ENCODE data around the gene CTTNBP2. TPM values are rescaled to one million over a fixed set of nuclear protein-coding genes. Genes with fewer than 3 reads are reported as not detected.

Gene CTTNBP2
- polyA plus RNA-seq, 1 donor from 2014 or later, result not detected

- H3K4me3 Mint-ChIP-seq, result no peak overlapping the region
- H3K27ac Mint-ChIP-seq, result no peak overlapping the region
- no peaks in the 10 kb centered on the region for H3K4me1 Mint-ChIP-seq
- H3K36me3 Mint-ChIP-seq, result no peaks in the 10 kb centered on the region
- H3K9me3 Mint-ChIP-seq, result peaks cover 0 to 3% (median 2%) of the 10 kb centered on the region in 3 donors
- H3K27me3 Mint-ChIP-seq, result peaks cover 2% of the 10 kb centered on the region
Observed at GRCh38 chr7:117854186-117854585, 19.1 kb downstream of the CTTNBP2 start.

DNA sequence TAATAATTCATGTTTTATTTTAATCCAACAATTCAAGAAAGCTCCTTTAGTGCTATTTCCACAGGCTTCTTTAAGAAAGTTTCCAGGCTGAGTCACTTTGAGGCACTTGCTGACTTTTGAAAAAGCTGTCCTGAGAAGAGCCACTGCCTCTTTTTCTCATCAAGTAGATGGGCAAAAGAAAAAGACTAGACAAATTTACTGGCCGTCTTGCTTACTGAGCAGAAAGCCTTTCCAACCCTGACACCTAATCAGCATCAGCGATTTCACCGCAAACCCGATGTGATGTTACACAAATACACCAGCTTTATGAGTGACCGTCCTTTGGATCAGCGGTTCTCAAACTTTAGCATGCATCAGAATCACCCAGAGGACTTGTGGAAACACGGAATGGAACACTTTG, 24.3 kb downstream of the CTTNBP2 start:
- Mint-ChIP-seq H3K36me3 (no peaks in the 10 kb centered on the region), H3K27ac (no peak overlapping the region)

GRCh38 chr7:117844678-117845077, 28.6 kb downstream of the CTTNBP2 start:
- Mint-ChIP-seq H3K27me3 (no peaks in the 10 kb centered on the region), H3K27ac (no peak overlapping the region), H3K4me1 (peaks cover 0 to 3% (median 0%) of the 10 kb centered on the region in 3 donors), H3K9me3 (peaks cover 0 to 5% (median 3%) of the 10 kb centered on the region in 3 donors), H3K4me3 (no peak overlapping the region), H3K36me3 (no peaks in the 10 kb centered on the region)

More for the DNA sequence above, 24.3 kb downstream of the CTTNBP2 start:
- Mint-ChIP-seq H3K4me1 (peaks cover 0 to 3% (median 0%) of the 10 kb centered on the region in 3 donors), H3K4me3 (no peak overlapping the region), H3K9me3 (peaks cover 0 to 3% (median 0%) of the 10 kb centered on the region in 3 donors), H3K27me3 (no peaks in the 10 kb centered on the region)

- Mint-ChIP-seq H3K9me3 (peaks cover 0 to 5% (median 5%) of the 10 kb centered on the region in 3 donors), H3K27me3 (peaks cover 2% of the 10 kb centered on the region), H3K4me3 (no peak overlapping the region), H3K4me1 (peaks cover 0 to 3% (median 0%) of the 10 kb centered on the region in 3 donors), H3K36me3 (no peaks in the 10 kb centered on the region), H3K27ac (no peak overlapping the region)
Observed at GRCh38 chr7:117841611-117842010, 31.6 kb downstream of the CTTNBP2 start.

DNA sequence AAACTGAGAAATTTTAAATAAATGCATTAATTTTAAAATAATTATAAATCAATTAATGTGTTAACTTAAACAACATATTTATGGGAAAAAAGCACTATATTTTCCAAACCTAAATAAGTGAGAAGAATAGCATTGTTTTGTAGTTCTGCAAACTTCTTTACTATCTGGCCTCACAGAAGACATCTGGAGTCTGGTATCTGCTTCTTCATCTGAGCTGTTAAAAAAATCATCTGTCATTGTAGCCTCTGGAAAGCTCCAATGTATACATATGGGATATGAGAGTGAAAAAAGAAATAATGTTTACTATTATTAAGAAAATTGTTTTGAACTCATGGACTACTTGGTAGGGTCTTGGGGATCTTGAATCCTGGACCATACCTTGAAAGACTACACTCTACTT, 32.2 kb downstream of the CTTNBP2 start:
- Mint-ChIP-seq H3K9me3 (peaks cover 0 to 5% (median 5%) of the 10 kb centered on the region in 3 donors), H3K36me3 (no peaks in the 10 kb centered on the region), H3K27me3 (peaks cover 4% of the 10 kb centered on the region), H3K4me1 (peaks cover 0 to 3% (median 0%) of the 10 kb centered on the region in 3 donors), H3K4me3 (no peak overlapping the region), H3K27ac (no peak overlapping the region)

DNA sequence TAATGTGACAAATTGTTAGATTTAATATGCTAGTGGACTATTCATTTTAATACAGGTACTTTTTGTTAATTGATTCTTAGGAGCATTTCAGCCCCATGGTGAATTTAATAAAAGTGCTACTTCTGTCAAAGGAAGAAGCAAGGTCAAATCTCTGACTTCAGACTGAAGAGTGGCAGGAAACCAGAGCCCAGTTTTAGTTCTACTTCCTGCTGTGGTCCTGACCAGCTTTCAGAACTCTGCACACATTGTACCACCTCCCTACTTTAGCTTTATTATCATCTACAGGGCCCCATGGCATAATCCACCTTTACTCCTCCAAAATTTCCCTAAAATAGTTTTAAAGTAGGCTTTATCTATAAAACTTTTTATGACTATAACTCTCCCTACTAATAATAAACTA, 33.7 kb downstream of the CTTNBP2 start:
- Mint-ChIP-seq H3K4me3 (no peak overlapping the region), H3K4me1 (no peaks in the 10 kb centered on the region), H3K27ac (no peak overlapping the region), H3K9me3 (peaks cover 0 to 5% (median 5%) of the 10 kb centered on the region in 3 donors), H3K36me3 (no peaks in the 10 kb centered on the region), H3K27me3 (peaks cover 4% of the 10 kb centered on the region)

GRCh38 chr7:117837841-117838240, 35.4 kb downstream of the CTTNBP2 start:
- H3K4me3 Mint-ChIP-seq, result no peak overlapping the region
- no peaks in the 10 kb centered on the region for H3K36me3 Mint-ChIP-seq
- no peaks in the 10 kb centered on the region for H3K4me1 Mint-ChIP-seq
- H3K27ac Mint-ChIP-seq, result no peak overlapping the region
- peaks cover 4% of the 10 kb centered on the region for H3K27me3 Mint-ChIP-seq
- H3K9me3 Mint-ChIP-seq, result peaks cover 0 to 5% (median 5%) of the 10 kb centered on the region in 3 donors

GRCh38 chr7:117835016-117835664, 38.1 kb downstream of the CTTNBP2 start:
- H3K4me3 Mint-ChIP-seq, result no peak overlapping the region
- H3K27me3 Mint-ChIP-seq, result peaks cover 4% of the 10 kb centered on the region
- no peaks in the 10 kb centered on the region for H3K4me1 Mint-ChIP-seq
- H3K9me3 Mint-ChIP-seq, result peaks cover 0 to 5% (median 0%) of the 10 kb centered on the region in 3 donors
- H3K36me3 Mint-ChIP-seq, result no peaks in the 10 kb centered on the region
- no peak overlapping the region for H3K27ac Mint-ChIP-seq

DNA sequence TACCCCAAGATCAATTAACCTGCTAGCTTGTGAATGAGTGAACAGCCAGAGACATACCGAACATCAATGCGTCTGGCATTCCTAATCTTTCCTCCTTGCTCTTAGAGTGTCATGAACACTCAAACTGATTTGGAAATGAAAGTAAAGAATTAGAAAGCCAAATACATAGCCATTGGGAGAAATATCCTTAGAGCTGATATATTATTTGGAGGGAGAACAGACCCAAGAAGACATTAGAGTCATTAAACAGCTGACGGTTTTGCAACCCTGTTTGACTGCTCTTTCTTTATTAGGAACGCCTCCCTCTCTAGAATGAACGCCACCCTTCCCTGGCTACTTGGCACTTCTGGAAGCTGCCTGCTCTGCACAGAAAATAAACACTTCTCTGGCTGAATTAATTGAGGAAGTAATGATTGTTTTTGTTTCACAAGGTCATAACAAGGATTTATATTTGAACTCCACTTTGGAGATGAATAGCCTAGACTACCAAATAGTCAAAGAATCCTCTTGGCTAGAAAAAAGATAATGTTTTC, 42.8 kb downstream of the CTTNBP2 start:
- H3K4me3 Mint-ChIP-seq, result no peak overlapping the region
- no peaks in the 10 kb centered on the region for H3K27me3 Mint-ChIP-seq

DNA sequence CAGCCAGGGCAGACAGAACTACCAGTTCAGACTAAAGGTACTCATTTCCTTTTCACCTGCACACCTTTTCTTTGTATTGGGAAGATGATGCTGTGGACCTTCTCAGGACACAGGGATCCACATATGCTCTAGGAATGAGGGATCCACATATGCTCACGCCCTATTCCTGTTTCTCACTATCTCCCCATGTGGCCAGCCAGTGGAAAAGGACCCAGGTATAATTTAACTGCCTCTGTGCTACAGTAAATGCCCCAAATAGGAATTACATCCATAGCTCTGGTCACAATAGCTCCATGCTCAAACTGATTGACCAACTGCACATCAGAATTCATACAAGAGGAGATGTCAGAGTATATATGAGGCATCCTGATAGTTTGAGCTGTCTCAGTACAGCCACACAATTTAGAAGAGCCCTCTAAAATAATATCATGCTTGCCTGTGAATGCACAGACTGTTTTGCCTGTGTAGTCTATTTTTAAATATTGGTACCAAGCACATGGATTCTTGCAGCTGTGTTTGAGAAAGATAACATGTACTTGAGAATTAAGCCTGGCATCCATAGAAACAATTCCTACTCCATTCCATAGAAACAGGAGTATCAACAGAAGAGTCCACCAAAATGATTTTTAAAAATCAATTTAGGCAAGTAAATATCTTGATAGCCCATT, 43.7 kb downstream of the CTTNBP2 start:
- Mint-ChIP-seq H3K4me3 (no peak overlapping the region), H3K27me3 (no peaks in the 10 kb centered on the region), H3K4me1 (no peaks in the 10 kb centered on the region), H3K9me3 (peaks cover 0 to 4% (median 0%) of the 10 kb centered on the region in 3 donors), H3K27ac (no peak overlapping the region), H3K36me3 (no peaks in the 10 kb centered on the region)

More for the DNA sequence above, 42.8 kb downstream of the CTTNBP2 start:
- Mint-ChIP-seq H3K9me3 (peaks cover 0 to 4% (median 0%) of the 10 kb centered on the region in 3 donors), H3K36me3 (no peaks in the 10 kb centered on the region), H3K4me1 (no peaks in the 10 kb centered on the region), H3K27ac (no peak overlapping the region)

GRCh38 chr7:117828825-117829224, 44.4 kb downstream of the CTTNBP2 start:
- Mint-ChIP-seq H3K9me3 (peaks cover 0 to 4% (median 0%) of the 10 kb centered on the region in 3 donors), H3K27ac (no peak overlapping the region), H3K36me3 (no peaks in the 10 kb centered on the region), H3K4me3 (no peak overlapping the region), H3K4me1 (no peaks in the 10 kb centered on the region), H3K27me3 (no peaks in the 10 kb centered on the region)

GRCh38 chr7:117827862-117828261, 45.4 kb downstream of the CTTNBP2 start:
- Mint-ChIP-seq H3K27ac (no peak overlapping the region), H3K9me3 (no peaks in the 10 kb centered on the region), H3K4me1 (no peaks in the 10 kb centered on the region), H3K27me3 (no peaks in the 10 kb centered on the region), H3K4me3 (no peak overlapping the region), H3K36me3 (no peaks in the 10 kb centered on the region)

DNA sequence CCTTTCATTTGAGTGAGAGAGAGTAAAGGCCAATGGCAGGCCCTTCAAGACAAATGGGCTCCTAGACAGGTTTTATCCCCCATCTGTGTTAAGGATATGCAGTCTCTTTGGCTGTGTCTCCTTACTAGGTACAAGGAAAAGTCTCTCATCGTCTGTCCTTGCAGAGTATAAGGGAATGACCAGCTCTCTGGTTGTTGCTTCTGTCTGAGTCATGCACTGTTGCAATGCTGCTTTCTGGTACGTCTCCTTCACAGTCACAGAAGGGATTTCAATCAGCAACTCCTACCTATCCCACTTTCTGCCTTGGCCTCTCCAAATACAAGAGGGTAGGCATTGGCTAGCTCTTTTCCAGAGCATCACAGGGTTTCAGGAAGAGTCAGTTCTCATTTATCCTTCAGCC, 48.1 kb downstream of the CTTNBP2 start:
- Mint-ChIP-seq H3K9me3 (no peaks in the 10 kb centered on the region), H3K4me1 (no peaks in the 10 kb centered on the region), H3K27ac (no peak overlapping the region), H3K36me3 (no peaks in the 10 kb centered on the region), H3K27me3 (no peaks in the 10 kb centered on the region), H3K4me3 (no peak overlapping the region)

DNA sequence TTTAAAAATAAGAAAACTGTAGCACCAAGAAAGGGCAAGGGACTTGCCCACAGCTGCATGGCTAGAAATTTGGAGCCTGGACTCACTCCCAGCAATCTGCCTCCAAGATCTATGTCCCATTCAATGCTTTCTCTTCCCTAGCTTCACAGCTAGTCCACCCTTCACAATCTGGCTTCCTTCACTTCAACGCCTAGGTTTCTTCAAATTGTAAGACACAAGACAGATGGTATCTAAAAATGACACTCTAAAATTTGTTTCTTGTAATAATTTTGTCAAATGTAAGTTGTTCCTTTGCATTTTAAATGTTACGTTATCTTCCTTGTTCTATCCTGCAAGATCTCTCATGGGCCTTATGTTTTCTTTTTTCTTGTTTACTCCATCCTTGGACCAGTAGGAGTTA, 48.6 kb downstream of the CTTNBP2 start:
- Mint-ChIP-seq H3K27me3 (no peaks in the 10 kb centered on the region), H3K36me3 (no peaks in the 10 kb centered on the region), H3K4me3 (no peak overlapping the region), H3K27ac (no peak overlapping the region), H3K9me3 (no peaks in the 10 kb centered on the region), H3K4me1 (no peaks in the 10 kb centered on the region)

- no peaks in the 10 kb centered on the region for H3K27me3 Mint-ChIP-seq
- no peaks in the 10 kb centered on the region for H3K36me3 Mint-ChIP-seq
- no peaks in the 10 kb centered on the region for H3K9me3 Mint-ChIP-seq
- H3K27ac Mint-ChIP-seq, result no peak overlapping the region
- H3K4me1 Mint-ChIP-seq, result no peaks in the 10 kb centered on the region
- no peak overlapping the region for H3K4me3 Mint-ChIP-seq
Observed at GRCh38 chr7:117819558-117819957, 53.7 kb downstream of the CTTNBP2 start.
